H1 (cell line): Measurements from ENCODE around the gene AOPEP.

Source experiments
- CTCF ChIP-seq, 3 experiments: IDR thresholded peaks; 1 replicate in 2 of 3; 2 replicates in 1 of 3; pipeline versions ENCODE4 v1.5.1 to v1.6.1; 2011; ENCODE audit warnings: low read length in 3 of 3, mild to moderate bottlenecking in 3 of 3, inconsistent platforms in 2 of 3, low read depth in 1 of 3, moderate library complexity in 1 of 3; ENCODE audit not compliant: insufficient read depth in 1 of 3; ENCODE audit errors: control extremely low read depth in 1 of 3
- EP300 ChIP-seq, 2 experiments: IDR thresholded peaks; 1 replicate in 1 of 2; 2 replicates in 1 of 2; pipeline ENCODE4 v1.6.1; 2011 to 2012; ENCODE audit warnings: low read depth in 2 of 2, low read length in 2 of 2, mild to moderate bottlenecking in 2 of 2, borderline replicate concordance in 1 of 2, inconsistent platforms in 1 of 2, moderate library complexity in 1 of 2
- GABPA ChIP-seq: IDR thresholded peaks from 2 replicates; pipeline ENCODE4 v1.6.1; 2011; ENCODE audit warnings: mild to moderate bottlenecking, low read length, moderate library complexity, borderline replicate concordance; ENCODE audit not compliant: insufficient read depth
- MAX ChIP-seq: IDR thresholded peaks from 2 replicates; pipeline ENCODE4 v1.6.1; 2012; ENCODE audit warnings: inconsistent platforms
- POLR2A ChIP-seq, 2 experiments: IDR thresholded peaks; 1 replicate in 1 of 2; 2 replicates in 1 of 2; pipeline ENCODE4 v1.6.1; 2011; ENCODE audit warnings: low read depth in 2 of 2, low read length in 2 of 2, mild to moderate bottlenecking in 2 of 2; ENCODE audit errors: control extremely low read depth in 1 of 2
- POLR2AphosphoS5 ChIP-seq: IDR thresholded peaks from 2 replicates; pipeline ENCODE4 v1.6.1; 2011; ENCODE audit warnings: low read depth, low read length
- RAD21 ChIP-seq, 2 experiments: IDR thresholded peaks in 1 of 2; conservative IDR thresholded peaks in 1 of 2; 2 replicates each; pipeline ENCODE4 v1.6.1; 2011; ENCODE audit warnings: low read depth in 2 of 2, low read length in 2 of 2, improper control_type of control experiment in 1 of 2, inconsistent platforms in 1 of 2, mild to moderate bottlenecking in 1 of 2, moderate library complexity in 1 of 2
- SP1 ChIP-seq: IDR thresholded peaks from 2 replicates; pipeline ENCODE4 v1.6.1; 2011; ENCODE audit warnings: low read depth, low read length
- SRF ChIP-seq: IDR thresholded peaks from 2 replicates; pipeline ENCODE4 v1.6.1; 2011; ENCODE audit warnings: mild to moderate bottlenecking, low read depth, low read length, moderate library complexity
- TAF1 ChIP-seq: IDR thresholded peaks from 2 replicates; pipeline ENCODE4 v1.6.1; 2011; ENCODE audit warnings: mild to moderate bottlenecking, low read depth, low read length
- TCF12 ChIP-seq: IDR thresholded peaks from 2 replicates; pipeline ENCODE4 v1.6.1; 2011; ENCODE audit warnings: low read depth, mild to moderate bottlenecking, low read length
- YY1 ChIP-seq: IDR thresholded peaks from 2 replicates; pipeline ENCODE4 v1.6.1; 2011; ENCODE audit warnings: low read depth, mild to moderate bottlenecking, low read length
- ZNF274 ChIP-seq: IDR thresholded peaks from 2 replicates; pipeline ENCODE4 v1.7.0; 2012; ENCODE audit warnings: low read length, borderline replicate concordance; ENCODE audit errors: extremely low read depth

GRCh38 chr9:94791435-94791834 is 64.9 kb downstream of the AOPEP start:
- no peak for TF ChIP-seq GABPA
- TF ChIP-seq RAD21 (IDR thresholded peaks at IDR 0.05 in 1 of 2, conservative IDR thresholded peaks at IDR 0.05 in 1 of 2; ENCODE audit: low read depth in 2 of 2, low read length in 2 of 2): no peak
- TF ChIP-seq SP1: no peak
- no peak for TF ChIP-seq MAX
- TF ChIP-seq SRF: no peak
- no peak for TF ChIP-seq TAF1
- no peak for TF ChIP-seq CTCF (IDR thresholded peaks at IDR 0.05; ENCODE audit: control extremely low read depth in 1 of 3, insufficient read depth in 1 of 3, low read depth in 1 of 3, low read length in 3 of 3)
- TF ChIP-seq YY1: no peak
- no peak for TF ChIP-seq EP300 (IDR thresholded peaks at IDR 0.05; ENCODE audit: borderline replicate concordance in 1 of 2, low read depth in 2 of 2, low read length in 2 of 2)
- TF ChIP-seq POLR2AphosphoS5: no peak
- TF ChIP-seq ZNF274: no peak
- TF ChIP-seq POLR2A (IDR thresholded peaks at IDR 0.05; ENCODE audit: control extremely low read depth in 1 of 2, low read depth in 2 of 2, low read length in 2 of 2): no peak
- no peak for TF ChIP-seq TCF12
